NOMO-1 treated with dmso at 0.1 percent for 144 hours (cell line): ENCODE results near the gene SEC24C.
A peak's percentile ranks its signal among the peaks of the same experiment; 100 is the strongest.
"Not testable (repeated sequence)": the region's sequence is repeated elsewhere in the genome, so short reads cannot be mapped to it uniquely, and the experiment has no call there.

Experiments used
- DNase-seq: peaks from one replicate; lab custom pipeline; 2025; ENCODE audit not compliant: unreplicated experiment; lab: John Stamatoyannopoulos, UW

Gene SEC24C

GRCh38 chr10:73743905-73744663 is at the start of gene SEC24C:
TSS of gene SEC24C (plus strand) at chr10:73744372. CDS start at chr10:73746833, 2,461 bp downstream.
- peak; percentile 95 for DNase-seq

GRCh38 chr10:73695302-73695701 is 48.9 kb upstream of the SEC24C start:
- not testable (repeated sequence) for DNase-seq

GRCh38 chr10:73697675-73698159 is 46.5 kb upstream of the SEC24C start, which contains the start of gene AGAP5:
TSS of gene AGAP5 (minus strand) at chr10:73698109. CDS start at chr10:73697755, 354 bp downstream.
- DNase-seq = not testable (repeated sequence)

- DNase-seq = not testable (repeated sequence)
Observed at GRCh38 chr10:73698819-73699218, 45.4 kb upstream of the SEC24C start.

- not testable (repeated sequence) for DNase-seq
Observed at GRCh38 chr10:73703924-73704323, 40.2 kb upstream of the SEC24C start.

- not testable (repeated sequence) for DNase-seq
Observed at GRCh38 chr10:73705506-73706072, 38.6 kb upstream of the SEC24C start.

GRCh38 chr10:73706488-73706887 is 37.7 kb upstream of the SEC24C start:
- DNase-seq = not testable (repeated sequence)

- DNase-seq = not testable (repeated sequence)
Observed at GRCh38 chr10:73707628-73708027, 36.5 kb upstream of the SEC24C start.

- DNase-seq = not testable (repeated sequence)
Observed at GRCh38 chr10:73708122-73708521, 36.0 kb upstream of the SEC24C start.

- not testable (repeated sequence) for DNase-seq
Observed at GRCh38 chr10:73711683-73712082, 32.5 kb upstream of the SEC24C start.

GRCh38 chr10:73713912-73714311 is 30.3 kb upstream of the SEC24C start:
- DNase-seq = not testable (repeated sequence)

- DNase-seq = not testable (repeated sequence)
Observed at GRCh38 chr10:73714483-73714882, 29.7 kb upstream of the SEC24C start.

GRCh38 chr10:73715179-73716156 is 28.7 kb upstream of the SEC24C start:
- not testable (repeated sequence) for DNase-seq

- no peak for DNase-seq
Observed at GRCh38 chr10:73716251-73716650, 27.9 kb upstream of the SEC24C start.

- DNase-seq = peak; percentile 55
Observed at GRCh38 chr10:73717556-73717955, 26.6 kb upstream of the SEC24C start.

GRCh38 chr10:73720561-73720960 is 23.6 kb upstream of the SEC24C start:
- DNase-seq = not testable (repeated sequence)

GRCh38 chr10:73723516-73723915 is 20.7 kb upstream of the SEC24C start:
- DNase-seq = no peak

- peak; percentile 37 for DNase-seq
Observed at GRCh38 chr10:73729781-73730152, 14.4 kb upstream of the SEC24C start.

- DNase-seq = peak; percentile 64
Observed at GRCh38 chr10:73730153-73730906, 13.8 kb upstream of the SEC24C start.
